Measurements from ENCODE around the gene CTNNA2. TPM values are rescaled to one million over a fixed set of nuclear protein-coding genes. Genes with fewer than 3 reads are reported as not detected.

Gene CTNNA2
- total and polyA plus RNA-seq, 12 donors: 0.12 to 5.0 (median 1.4) TPM; not detected in 1

DNA sequence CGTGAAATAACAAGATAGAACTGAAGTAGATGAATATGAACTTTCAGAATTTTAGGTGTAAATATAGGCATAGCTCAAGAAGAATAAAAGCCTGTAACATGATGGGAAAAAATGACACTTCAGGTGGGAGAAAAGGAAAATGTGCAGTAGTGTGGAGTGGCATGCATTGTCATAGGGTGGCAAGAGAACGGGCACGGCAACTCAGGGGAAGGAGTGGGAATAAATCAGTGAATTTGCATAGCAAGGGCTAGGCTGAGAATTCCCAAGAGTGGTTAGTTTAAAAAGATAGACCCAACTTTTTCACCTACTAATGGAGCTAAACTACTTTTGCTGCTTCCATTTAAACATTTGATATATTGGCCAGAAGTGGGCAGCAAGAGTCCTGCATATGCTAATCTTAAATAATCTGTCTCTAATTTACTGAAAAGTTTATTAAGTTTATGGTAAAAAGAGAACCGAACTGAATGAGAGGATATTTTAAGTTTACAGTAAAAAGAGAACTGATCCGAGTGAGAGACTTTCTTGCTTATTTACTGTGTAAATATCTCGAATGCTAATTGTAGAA is 228.1 kb downstream of the CTNNA2 start:
- H3K4me3 ChIP-seq: no peak overlapping the region
- TF ChIP-seq, protein P1, sequence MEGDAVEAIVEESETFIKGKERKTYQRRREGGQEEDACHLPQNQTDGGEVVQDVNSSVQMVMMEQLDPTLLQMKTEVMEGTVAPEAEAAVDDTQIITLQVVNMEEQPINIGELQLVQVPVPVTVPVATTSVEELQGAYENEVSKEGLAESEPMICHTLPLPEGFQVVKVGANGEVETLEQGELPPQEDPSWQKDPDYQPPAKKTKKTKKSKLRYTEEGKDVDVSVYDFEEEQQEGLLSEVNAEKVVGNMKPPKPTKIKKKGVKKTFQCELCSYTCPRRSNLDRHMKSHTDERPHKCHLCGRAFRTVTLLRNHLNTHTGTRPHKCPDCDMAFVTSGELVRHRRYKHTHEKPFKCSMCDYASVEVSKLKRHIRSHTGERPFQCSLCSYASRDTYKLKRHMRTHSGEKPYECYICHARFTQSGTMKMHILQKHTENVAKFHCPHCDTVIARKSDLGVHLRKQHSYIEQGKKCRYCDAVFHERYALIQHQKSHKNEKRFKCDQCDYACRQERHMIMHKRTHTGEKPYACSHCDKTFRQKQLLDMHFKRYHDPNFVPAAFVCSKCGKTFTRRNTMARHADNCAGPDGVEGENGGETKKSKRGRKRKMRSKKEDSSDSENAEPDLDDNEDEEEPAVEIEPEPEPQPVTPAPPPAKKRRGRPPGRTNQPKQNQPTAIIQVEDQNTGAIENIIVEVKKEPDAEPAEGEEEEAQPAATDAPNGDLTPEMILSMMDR (IDR thresholded peaks at IDR 0.05): no peak
- TF ChIP-seq POLR2A (IDR thresholded peaks at IDR 0.05): no peak
- no peaks in the 10 kb centered on the region for H3K9me3 ChIP-seq (replicated peaks in 1 of 3)
- intact Hi-C loops (cut with DNase I): no loop called here
- WGBS, 4 donors: 71 to 80% (median 77%) methylated on average over 6 of the region's 6 CpGs
- no peak for DNase-seq
- H3K27me3 ChIP-seq: no peaks in the 10 kb centered on the region
- H3K27ac ChIP-seq: no peak overlapping the region
- H3K4me1 ChIP-seq (replicated peaks in 1 of 2): no peaks in the 10 kb centered on the region
- no peaks in the 10 kb centered on the region for H3K36me3 ChIP-seq (replicated peaks in 1 of 2)

GRCh38 chr2:79750321-79750720 is 237.5 kb downstream of the CTNNA2 start:
- Histone ChIP-seq H3K4me3 (no peak overlapping the region), H3K27me3 (no peaks in the 10 kb centered on the region), H3K27ac (no peak overlapping the region), H3K4me1 (replicated peaks in 1 of 2) (no peaks in the 10 kb centered on the region), H3K36me3 (replicated peaks in 1 of 2) (no peaks in the 10 kb centered on the region), H3K9me3 (replicated peaks in 1 of 3) (no peaks in the 10 kb centered on the region)
- WGBS, 4 donors: 82 to 100% (median 86%) methylated on average over 1 to 6 of the region's 6 CpGs
- intact Hi-C loops (cut with DNase I): no loop called here
- TF ChIP-seq, protein P1 (IDR thresholded peaks at IDR 0.05): no peak
- no peak for TF ChIP-seq POLR2A (IDR thresholded peaks at IDR 0.05)
- DNase-seq: no peak

GRCh38 chr2:79757526-79757925 is 244.7 kb downstream of the CTNNA2 start:
- 80 to 89% (median 83%) methylated on average over 4 of the region's 4 CpGs for WGBS, 4 donors
- TF ChIP-seq, protein P1 (IDR thresholded peaks at IDR 0.05): no peak
- TF ChIP-seq POLR2A (IDR thresholded peaks at IDR 0.05): no peak
- H3K27ac ChIP-seq: no peak overlapping the region
- no peak for DNase-seq
- H3K4me1 ChIP-seq (replicated peaks in 1 of 2): no peaks in the 10 kb centered on the region
- H3K36me3 ChIP-seq (replicated peaks in 1 of 2): no peaks in the 10 kb centered on the region
- H3K9me3 ChIP-seq (replicated peaks in 1 of 3): no peaks in the 10 kb centered on the region
- intact Hi-C loops (cut with DNase I): no loop called here
- no peak overlapping the region for H3K4me3 ChIP-seq
- no peaks in the 10 kb centered on the region for H3K27me3 ChIP-seq

DNA sequence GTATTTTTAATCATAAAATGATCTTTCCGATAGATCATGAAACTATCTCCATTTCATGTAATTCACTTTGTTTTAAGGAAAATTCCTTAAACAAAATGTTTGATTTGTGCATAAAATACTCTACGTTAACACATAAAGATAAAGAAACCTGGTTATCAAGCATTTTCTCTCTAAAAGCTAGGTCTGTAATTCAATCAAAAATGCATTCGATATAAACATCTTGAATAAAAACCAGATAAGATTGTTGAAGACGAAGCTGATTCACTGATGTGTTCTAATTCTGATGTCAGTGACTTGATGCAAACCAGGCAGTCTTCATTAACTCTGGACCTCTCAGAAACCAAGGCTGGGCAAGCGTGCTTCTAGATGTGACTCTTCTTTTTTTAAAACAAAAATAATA is 245.2 kb downstream of the CTNNA2 start:
- H3K27ac ChIP-seq: no peak overlapping the region
- no peaks in the 10 kb centered on the region for H3K36me3 ChIP-seq (replicated peaks in 1 of 2)
- H3K27me3 ChIP-seq: no peaks in the 10 kb centered on the region
- H3K4me3 ChIP-seq: no peak overlapping the region
- TF ChIP-seq, protein P1 (IDR thresholded peaks at IDR 0.05): no peak
- TF ChIP-seq POLR2A (IDR thresholded peaks at IDR 0.05): no peak
- H3K4me1 ChIP-seq (replicated peaks in 1 of 2): no peaks in the 10 kb centered on the region
- intact Hi-C loops (cut with DNase I): no loop called here
- WGBS, 4 donors: 72 to 76% (median 73%) methylated on average over 5 of the region's 5 CpGs
- no peaks in the 10 kb centered on the region for H3K9me3 ChIP-seq (replicated peaks in 1 of 3)
- DNase-seq: no peak
